Daoy (cell line): Measurements from ENCODE around the gene FBXO39. TPM values are rescaled to one million over a fixed set of nuclear protein-coding genes. Genes with fewer than 3 reads are reported as not detected.
"Not testable (repeated sequence)": the region's sequence is repeated elsewhere in the genome, so short reads cannot be mapped to it uniquely, and the experiment has no call there.

ENCODE experiments used
- DNase-seq: peaks from one replicate; pipeline ENCODE4 v3.0.0-alpha.2; 2015; ENCODE audit warnings: low read depth
- total RNA-seq: library from RNA; depleted of rRNA; stranded (reverse); fragments of >200 nt; shearing (Covaris generic); gene quantifications from 2 replicates; pipeline ENCODE4 v1.2.3, GENCODE V29; 2014; rRNA removed

The FBXO39 gene
- total RNA-seq, 1 experiment from 2014 or later, result 3.0 TPM

- no peak for DNase-seq
Observed at GRCh38 chr17:6789146-6789545, 13.1 kb downstream of the FBXO39 start.

GRCh38 chr17:6793748-6794493 is 17.9 kb downstream of the FBXO39 start:
- DNase-seq, result no peak

- no peak for DNase-seq
Observed at GRCh38 chr17:6796017-6796886, 20.2 kb downstream of the FBXO39 start.

- peak; percentile 77 for DNase-seq
Observed at GRCh38 chr17:6796887-6797490, 21.0 kb downstream of the FBXO39 start.

DNA sequence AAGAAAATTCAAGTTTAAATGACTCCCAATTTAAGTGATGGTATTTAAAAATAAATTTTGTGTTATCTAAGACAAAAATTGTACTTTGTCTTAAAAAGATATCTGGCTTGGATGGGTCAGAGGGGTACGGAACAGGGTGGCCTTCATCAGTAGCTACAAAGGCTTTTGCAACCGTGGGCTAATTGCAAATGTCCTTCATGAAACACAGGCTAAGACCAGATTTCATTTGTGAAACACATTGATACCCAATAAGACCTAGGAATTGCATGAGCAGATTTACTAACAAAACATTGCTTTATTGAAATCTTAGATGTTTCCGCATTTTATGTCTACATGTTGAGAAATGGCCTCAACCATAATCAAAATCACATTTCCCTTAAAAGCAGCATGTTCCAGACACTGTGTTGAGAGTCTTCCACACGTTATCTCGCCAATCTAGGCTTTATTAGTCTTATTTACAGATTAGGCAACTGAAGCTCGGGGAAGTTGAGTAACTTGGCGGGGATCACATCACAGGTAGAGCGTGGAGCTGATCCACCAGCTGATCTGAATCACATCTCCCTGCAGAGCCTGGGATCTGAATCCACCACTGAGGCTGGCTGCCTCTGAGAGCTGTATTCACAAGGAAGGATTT is 21.8 kb downstream of the FBXO39 start:
- DNase-seq, result no peak

DNA sequence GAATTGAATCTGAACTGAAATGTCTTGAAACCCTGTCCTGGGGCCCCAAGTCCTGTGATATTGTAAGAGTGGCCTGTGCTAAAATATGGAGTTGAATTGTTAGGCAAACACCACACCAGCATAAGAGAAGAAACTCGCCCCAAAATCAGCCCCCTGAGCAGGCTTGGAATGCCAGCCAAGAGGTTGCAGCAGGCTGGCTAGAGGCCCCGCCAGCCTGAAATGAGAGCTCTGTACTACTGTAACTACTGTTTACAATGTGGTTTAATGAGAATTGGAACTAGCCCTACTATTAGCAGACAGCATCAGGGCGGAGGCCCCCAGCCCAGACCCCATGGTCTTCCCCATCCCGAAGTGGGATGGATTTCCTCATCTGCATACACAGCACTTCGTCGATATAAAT is 23.7 kb downstream of the FBXO39 start:
- no peak for DNase-seq

GRCh38 chr17:6800422-6801027 is 24.5 kb downstream of the FBXO39 start:
- DNase-seq, result no peak

DNA sequence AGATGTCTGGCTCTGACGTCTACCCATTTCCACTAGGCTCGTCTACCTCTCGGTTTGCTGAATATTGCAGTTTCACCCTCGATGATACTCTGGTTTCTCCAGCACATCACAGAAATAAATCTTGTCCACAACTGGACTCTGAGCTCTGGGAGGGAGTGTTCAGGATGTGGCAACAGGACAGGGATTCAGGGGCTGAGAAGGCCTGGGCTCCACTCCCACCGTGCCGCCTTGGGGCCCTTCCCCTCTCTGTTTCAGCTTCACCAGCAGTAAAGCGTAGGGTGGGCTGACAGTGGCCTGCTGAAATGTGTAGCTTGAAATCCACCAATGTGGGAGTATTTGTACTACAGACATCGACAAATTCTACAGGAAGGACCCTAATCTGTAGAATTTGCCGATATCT is 35.5 kb downstream of the FBXO39 start:
- no peak for DNase-seq

GRCh38 chr17:6812295-6812694 is 36.3 kb downstream of the FBXO39 start:
- DNase-seq, result no peak

- DNase-seq, result peak; percentile 50
Observed at GRCh38 chr17:6815775-6816174, 39.8 kb downstream of the FBXO39 start.

GRCh38 chr17:6816368-6816767 is 40.4 kb downstream of the FBXO39 start:
- DNase-seq, result not testable (repeated sequence)

- DNase-seq, result no peak
Observed at GRCh38 chr17:6818938-6819337, 42.9 kb downstream of the FBXO39 start.

- DNase-seq, result peak; percentile 25
Observed at GRCh38 chr17:6823011-6823442, 47.0 kb downstream of the FBXO39 start.

DNA sequence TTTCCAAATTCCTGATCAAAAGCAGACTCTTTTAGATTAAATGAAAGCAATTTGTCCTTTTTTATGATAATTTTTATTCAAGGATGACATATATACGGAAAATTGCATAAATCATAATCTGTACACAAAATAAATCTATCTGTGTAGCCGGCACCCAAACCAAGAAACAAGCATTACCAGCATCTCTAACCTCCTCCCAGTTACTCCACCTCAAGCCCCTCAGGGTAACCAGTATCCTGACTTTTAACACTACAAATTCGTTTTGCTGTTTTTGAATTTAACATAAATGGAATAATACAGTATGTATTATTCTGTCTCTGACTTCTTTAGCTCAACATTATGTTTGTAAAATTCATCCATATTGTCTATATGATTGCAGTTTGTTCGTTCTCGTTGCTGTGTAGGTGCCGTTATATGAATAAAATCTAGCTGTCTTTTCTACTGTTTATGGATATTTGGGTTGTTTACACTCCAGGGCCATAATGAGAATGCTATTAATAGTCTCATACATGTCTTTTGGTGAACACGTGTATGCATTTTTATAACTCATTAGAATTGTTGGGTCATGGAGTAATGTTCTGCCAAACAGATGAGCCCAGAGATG is 54.5 kb downstream of the FBXO39 start:
- DNase-seq, result no peak

DNA sequence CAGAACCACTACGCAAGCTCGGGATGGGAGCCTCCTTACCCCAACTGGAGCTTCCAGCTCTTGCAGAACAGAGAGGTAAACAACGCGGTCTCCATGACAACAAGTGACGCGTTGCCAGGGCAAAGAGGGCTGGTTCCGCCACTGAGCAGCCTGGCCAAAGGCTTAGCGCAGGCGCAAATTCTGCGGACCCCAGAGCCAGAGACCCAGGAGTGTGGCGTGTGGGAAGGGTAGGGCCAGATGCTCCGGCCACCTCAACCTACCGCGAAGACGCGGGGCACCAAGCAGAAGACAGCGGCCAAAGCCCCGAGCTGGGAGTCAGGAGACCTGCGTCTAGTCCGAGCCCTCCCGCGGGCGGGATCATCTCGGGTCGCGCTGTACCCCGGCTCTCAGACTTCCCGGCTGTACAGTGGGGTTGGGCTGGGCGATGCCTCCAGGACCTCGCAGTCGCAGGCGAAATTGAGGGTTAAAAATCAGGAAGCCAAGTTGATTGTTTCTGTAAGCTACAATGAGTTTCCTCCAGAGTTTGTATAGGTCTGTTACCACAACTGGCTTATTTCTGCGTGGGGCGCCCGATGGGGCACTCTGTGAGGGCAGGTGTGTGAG is 55.7 kb downstream of the FBXO39 start, which contains the start of gene TEKT1:
TSS of gene TEKT1 (minus strand) at position 69 of the 603 bp plus-strand sequence. CDS start 1,353 bp downstream, outside the sequence.
- DNase-seq, result peak; percentile 88

Other genes with a start within 250 kb of the FBXO39 start
- 0.33 and 0.51 TPM in 2 replicates for gene PITPNM3, start 219.7 kb upstream of the FBXO39 start, total RNA-seq
- gene KIAA0753, start 135.5 kb upstream of the FBXO39 start, total RNA-seq, result 16.1 and 18.4 TPM in 2 replicates
- gene TXNDC17, start 135.2 kb upstream of the FBXO39 start, total RNA-seq, result 258 and 269 TPM in 2 replicates
- gene MED31, start 124.6 kb upstream of the FBXO39 start, total RNA-seq, result 32.0 and 36.5 TPM in 2 replicates
- gene C17orf100, start 124.5 kb upstream of the FBXO39 start, total RNA-seq, result 0.06 and 0.71 TPM in 2 replicates
- gene SLC13A5, start 62.8 kb upstream of the FBXO39 start, total RNA-seq, result not detected in 2 replicates
- gene XAF1, start 20.2 kb upstream of the FBXO39 start, total RNA-seq, result 7.5 and 13.7 TPM in 2 replicates
- not detected in 2 replicates for gene TEKT1, start 55.5 kb downstream of the FBXO39 start, total RNA-seq
- gene ALOX12, start 219.8 kb downstream of the FBXO39 start, total RNA-seq, result not detected in 2 replicates
- gene RNASEK, start 236.4 kb downstream of the FBXO39 start, total RNA-seq, result 72.7 and 82.3 TPM in 2 replicates
- not detected in 2 replicates for gene BCL6B, start 246.8 kb downstream of the FBXO39 start, total RNA-seq